GM19043 (cell line): ENCODE data around the gene RIMBP2.

Experiments used
- ATAC-seq: cut with Tn5 transposase; IDR thresholded peaks from one replicate; pipeline ENCODE4 v1.9.1; 2021; ENCODE audit warnings: low read depth; ENCODE audit not compliant: unreplicated experiment

The RIMBP2 gene

GRCh38 chr12:130581782-130582181 is 134.3 kb downstream of the RIMBP2 start:
- no peak for ATAC-seq

DNA sequence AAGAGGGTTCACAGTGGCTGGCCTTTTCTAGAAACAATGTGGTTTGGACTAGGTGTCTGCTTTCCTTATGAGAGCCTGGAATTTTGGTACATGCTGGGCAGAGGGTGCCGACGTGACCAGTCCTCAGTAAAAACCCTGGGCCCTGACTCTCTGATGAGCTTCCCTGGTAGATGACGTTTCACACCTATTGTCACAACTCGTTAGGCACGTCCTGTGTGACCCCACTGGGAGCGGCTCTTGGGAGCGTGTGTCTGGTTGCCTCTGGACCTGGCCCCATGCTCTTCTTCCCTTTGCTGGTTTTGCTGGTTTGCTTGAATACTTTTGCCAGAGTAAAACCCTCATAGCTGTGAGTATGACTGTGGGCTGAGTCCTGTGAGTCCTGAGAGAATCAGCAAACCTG is 136.9 kb downstream of the RIMBP2 start:
- no peak for ATAC-seq

DNA sequence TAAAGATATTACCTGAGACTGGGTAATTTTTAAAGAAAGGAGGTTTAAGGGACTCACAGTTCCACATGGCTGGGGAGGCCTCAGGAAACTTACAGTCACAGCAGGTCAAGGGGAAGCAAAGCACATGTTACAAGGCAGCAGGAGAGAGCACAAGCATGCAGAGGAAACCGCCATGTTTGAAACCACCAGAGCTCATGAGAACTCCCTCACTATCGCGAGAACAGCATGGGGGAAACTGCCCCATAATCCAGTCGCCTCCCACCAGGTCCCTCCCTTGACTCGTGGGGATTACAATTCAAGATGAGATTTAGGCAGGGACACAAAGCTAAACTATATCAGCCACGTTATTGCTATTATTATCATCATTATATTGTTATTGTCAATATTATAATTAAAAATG is 138.7 kb downstream of the RIMBP2 start:
- no peak for ATAC-seq

- ATAC-seq, result no peak
Observed at GRCh38 chr12:130576371-130576816, 139.7 kb downstream of the RIMBP2 start.

DNA sequence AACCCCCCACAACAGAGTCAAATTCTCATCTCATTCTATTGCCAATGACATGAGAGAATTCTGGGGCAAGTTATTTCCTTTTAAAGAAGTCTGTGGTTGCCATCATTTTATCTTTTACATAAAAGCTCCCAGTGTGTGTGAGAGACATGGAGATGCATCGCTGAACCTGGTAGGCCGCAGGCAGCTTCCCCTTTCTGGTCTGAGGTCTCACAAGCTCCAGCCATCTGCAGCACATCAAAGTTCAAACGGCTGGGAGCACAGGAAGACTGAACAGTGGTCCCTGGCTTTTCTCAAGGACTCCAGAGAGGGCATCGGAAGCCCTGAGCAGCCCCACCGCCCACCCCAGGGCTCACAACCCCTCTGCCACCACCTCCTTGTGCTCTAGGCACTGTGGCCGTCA is 141.7 kb downstream of the RIMBP2 start:
- ATAC-seq, result no peak

DNA sequence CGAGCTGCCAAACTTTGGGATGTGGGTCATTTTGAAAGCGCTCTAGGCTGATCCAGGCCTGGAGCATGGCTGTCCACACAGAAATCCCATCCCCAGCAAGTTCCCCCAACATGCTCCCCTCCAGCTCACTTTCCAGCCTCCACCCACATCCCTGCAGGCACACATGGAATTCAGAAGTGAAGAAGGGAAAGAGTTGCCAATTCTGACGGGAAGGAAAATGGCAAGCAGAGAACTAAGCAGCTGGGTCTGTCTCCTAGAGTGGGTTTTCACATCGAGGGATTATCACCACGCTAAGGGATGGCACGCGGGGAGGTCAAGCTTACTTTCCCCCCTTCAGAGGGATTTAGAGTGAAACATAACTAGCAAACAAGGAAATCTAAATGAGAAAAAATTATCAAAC is 142.3 kb downstream of the RIMBP2 start:
- no peak for ATAC-seq

DNA sequence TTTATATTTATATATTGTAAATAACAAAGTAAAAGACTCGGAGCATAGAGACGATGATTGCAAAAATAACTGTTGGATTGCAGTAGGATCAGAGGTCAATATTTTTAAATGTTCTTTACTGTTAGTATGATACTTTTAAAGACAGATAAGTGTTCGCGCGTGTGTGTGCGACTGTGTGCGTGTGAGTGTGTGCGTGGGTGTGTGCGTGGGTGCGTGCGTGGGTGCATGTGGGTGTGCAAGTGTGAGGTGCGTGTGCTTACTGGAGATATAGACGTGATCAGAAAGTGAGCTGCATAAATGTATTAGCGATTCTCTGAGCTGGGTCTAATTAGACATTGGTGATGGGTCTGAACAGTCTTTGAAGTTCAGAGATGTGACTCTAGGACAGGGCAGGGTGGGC is 142.9 kb downstream of the RIMBP2 start:
- ATAC-seq, result no peak

DNA sequence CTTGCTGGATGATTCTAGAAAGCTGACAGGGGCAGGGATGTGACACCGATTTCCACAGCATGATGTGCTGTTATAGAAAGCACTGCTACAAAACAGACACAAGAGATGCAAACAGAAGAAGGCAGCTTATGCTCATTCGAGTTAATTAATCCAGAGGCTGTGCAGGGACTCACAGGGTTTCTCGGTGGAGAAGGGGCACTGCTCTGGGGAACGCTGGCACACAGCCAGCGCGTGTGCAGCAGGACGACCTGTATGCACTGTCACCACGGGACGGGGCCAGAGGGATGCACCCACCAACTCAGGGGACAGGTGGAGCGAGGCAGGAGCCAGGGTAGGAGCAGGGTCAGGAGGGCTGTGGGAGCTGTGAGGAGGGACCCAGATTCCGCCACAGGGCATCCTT is 143.5 kb downstream of the RIMBP2 start:
- no peak for ATAC-seq

DNA sequence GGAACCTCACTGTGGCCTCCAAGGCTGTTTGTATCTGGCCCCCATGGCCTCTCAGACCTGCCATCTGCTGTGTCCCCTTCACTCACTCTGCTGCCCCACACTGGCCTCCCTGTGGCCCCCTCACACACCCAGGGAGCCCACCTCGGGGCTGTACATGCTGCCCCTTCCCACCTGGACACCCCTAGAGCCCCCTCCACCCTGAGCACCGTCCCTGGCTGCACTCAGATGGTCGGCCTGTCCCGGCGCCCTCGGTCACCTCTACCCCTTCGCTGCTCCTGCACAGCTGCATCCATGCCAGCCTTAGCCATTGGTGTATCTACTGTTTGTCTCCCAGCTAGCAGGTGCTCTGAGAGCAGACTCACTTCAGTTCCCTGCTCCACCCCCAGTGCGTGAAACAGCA is 144.4 kb downstream of the RIMBP2 start:
- ATAC-seq, result no peak

DNA sequence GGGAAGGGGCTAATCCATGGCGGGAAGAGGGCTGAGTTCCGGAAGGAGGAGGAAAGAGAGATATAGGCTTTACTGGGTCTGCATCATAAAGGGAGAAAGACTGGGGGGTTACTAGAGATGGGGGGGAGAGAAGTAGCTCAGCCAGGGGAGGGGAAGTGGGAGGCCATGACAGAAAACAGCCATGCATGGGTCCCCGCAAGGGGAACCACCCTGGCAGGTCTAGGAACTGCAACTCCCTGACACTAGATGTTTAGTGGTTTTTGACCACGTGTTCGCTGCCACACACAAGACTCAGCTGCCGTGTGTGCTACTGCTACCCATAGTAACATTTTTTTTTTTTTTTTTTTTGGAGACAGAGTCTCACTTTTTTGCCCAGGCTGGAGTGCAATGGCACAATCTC is 145.0 kb downstream of the RIMBP2 start:
- ATAC-seq, result no peak

GRCh38 chr12:130569521-130569920 is 146.6 kb downstream of the RIMBP2 start:
- no peak for ATAC-seq

DNA sequence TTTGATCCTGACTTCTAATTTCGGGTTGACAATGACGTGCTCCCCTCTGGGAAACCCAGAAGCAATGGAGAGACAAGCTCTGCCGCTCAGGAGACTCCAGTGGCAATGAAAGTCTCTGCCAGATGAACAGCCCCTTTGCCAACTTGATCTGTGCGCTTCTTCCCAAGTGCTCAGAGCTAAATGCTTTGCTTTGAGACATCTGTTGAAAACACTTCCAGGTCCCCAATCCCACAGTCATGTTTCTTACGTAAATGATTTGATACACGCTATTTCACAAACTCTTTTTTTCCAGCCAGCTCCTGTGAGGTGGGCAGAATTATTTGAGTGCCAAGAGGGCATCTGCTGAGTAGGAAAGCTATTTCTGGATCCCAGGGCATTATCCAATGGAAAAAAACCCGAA is 147.6 kb downstream of the RIMBP2 start:
- no peak for ATAC-seq

DNA sequence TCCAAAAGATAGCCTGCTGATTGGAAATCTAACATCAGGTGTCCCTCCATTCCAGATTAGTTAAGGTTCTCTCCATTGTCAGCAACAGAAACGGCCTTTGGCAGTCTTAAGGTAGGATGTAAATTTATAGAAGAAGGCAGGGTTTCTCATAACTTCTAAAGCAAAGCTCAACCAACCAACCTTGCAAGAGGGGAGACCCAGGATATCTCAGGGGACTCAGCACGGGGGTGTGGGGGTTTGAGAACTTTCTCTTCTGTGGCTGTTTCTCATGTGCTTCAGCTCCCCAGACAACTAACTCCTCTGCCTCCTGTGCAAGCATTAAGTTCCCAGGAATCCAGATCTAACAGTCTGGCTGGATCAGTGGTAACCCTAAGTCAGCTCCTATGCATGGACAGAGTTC is 148.1 kb downstream of the RIMBP2 start:
- no peak for ATAC-seq

DNA sequence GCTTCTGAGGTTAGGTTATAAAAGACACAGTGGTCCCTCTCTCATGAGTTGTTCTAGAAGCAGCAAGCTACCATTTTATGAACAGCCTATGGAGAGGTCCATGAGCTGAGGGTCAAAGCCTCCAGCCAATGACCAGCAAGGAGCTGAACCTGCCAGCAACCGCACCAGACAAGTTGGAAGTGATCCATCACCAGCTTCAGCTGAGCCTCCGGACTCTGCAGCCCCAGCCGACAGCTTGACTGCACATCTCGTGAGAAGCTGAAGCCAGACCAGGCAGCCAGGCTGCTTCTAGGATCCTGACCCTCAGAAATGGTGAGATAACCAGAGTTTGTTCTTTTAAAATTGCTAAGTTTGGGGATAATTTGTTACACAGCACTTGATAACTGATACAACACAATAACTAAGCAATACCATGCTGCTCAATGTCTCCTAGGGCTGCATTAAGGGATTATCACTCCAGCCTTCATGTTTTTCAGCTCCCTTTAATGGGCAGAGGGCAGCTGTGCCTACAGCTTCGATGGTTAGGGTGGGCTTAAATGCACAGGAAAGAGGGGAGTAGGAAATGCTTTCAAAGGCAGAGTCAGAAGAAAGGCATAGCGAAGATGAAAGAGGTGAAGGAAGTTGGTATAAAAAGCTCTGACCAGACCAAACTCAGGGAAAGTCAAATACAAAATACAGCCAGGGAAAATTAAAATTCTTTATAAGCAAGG is 149.5 kb downstream of the RIMBP2 start:
- no peak for ATAC-seq

- no peak for ATAC-seq
Observed at GRCh38 chr12:130565189-130565588, 150.9 kb downstream of the RIMBP2 start.

GRCh38 chr12:130563323-130563722 is 152.8 kb downstream of the RIMBP2 start:
- no peak for ATAC-seq

DNA sequence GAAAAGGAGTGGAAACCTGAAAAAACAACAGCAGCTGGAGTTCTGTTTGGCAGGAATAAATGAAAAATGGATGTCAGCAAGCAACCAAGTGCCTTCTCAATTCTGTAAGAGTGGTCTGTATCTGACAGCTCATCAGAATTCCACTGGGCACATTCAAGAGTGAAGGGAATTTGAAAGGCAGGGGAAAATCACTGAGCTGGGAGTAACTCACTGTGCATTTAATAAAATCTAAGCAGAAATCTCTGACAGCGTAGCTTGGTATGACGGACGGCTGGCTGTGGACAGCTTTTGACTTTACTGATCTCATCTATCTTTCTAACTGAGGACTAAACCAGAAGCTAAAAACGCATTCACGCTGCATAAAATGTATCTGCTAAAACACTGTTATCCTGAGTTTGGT is 153.4 kb downstream of the RIMBP2 start:
- no peak for ATAC-seq

- no peak for ATAC-seq
Observed at GRCh38 chr12:130560321-130560720, 155.8 kb downstream of the RIMBP2 start.

- no peak for ATAC-seq
Observed at GRCh38 chr12:130559806-130560205, 156.3 kb downstream of the RIMBP2 start.

DNA sequence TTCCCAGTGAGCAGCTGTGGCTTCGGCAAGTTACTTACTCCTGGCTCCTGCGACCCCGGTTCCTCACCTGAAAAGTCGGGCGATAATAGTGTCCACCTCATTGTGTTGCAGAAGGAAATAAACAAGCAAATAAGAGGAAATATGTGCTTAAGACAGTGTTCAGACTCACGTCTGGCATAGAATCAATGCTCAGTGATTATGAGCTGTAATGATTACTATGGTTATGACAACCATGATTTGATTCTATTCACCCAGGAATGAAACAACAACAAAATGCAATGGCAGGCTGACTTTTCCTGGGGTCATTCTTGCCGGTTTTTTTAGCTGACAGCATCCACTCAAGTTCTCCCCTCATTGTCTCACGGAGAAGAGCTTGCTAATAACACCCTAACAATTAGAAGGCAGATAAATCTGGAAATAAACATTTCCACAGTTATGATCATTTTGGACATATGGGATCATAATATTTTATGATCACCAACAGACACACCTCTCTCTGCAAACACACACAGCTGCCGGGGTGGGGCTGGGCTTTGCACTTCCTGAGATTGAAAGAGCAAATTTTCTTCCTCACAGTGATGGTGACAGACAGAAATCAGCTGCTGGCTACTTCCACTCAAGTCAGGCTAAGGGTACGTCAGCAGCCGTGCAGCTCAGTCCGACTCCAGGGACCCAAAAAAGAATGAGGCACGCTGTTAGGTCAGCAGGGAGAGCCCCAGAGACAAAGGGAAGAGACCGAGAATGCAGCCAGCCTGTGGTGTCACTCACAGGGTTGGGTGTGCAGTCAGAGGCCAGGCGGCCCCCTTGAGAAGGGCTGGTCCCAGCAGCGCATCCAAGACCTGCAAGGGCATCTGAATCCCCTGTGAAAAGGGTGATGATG is 158.0 kb downstream of the RIMBP2 start:
- no peak for ATAC-seq

- no peak for ATAC-seq
Observed at GRCh38 chr12:130557201-130557600, 158.9 kb downstream of the RIMBP2 start.

DNA sequence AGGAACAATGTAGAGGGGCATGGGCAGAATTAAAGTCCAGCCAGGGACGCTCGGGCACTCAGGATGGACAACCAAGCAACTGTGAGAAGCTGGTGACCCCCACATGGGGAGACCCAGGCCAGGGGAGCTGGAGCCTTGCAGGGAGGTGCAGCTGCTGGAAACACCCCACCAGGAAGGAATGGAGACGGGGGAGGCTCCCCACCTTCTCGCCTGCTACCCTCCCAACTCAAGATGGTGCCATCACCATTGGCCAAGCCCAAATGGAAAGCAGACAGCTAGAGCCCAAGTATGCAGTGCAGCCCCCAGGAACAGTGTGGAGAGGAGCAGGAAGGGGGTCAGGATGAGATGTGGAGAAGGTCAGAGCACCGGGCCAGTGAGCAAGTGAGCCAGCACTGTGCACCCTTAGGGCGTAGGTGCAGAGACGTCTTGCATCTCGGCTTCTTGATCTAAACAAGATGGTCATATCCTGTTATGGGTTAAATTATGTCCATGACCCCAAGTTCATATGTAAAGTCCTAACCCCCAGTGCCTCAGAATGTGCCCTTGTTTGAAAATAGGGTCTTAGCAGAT is 159.5 kb downstream of the RIMBP2 start:
- ATAC-seq, result no peak
